Coronary artery (tissue), 2 donors: ENCODE data around the gene PYGM.
A peak's percentile ranks its signal among the peaks of the same experiment; 100 is the strongest.

Experiments
- DNase-seq: peaks from one replicate; pipeline ENCODE4 v3.0.0-alpha.2; 2017; ENCODE audit warnings: low spot score
- H3K27ac ChIP-seq, 2 donors: fragments of 200-600 bp; sonication (generic); one replicate each; pipeline ENCODE4 v1.5.1; 2016 to 2019
- H3K4me3 ChIP-seq: fragments of 200-600 bp; sonication (generic); 2 replicates; pipeline ENCODE4 v1.5.1; 2016; ENCODE audit warnings: mild to moderate bottlenecking, moderate library complexity
- TF ChIP-seq, protein P1 (sequence below): fragments of 200-600 bp; sonication (generic); IDR thresholded peaks from one replicate; pipeline ENCODE4 v1.5.1; 2019; ENCODE audit warnings: antibody characterized with exemption

PYGM gene

DNA sequence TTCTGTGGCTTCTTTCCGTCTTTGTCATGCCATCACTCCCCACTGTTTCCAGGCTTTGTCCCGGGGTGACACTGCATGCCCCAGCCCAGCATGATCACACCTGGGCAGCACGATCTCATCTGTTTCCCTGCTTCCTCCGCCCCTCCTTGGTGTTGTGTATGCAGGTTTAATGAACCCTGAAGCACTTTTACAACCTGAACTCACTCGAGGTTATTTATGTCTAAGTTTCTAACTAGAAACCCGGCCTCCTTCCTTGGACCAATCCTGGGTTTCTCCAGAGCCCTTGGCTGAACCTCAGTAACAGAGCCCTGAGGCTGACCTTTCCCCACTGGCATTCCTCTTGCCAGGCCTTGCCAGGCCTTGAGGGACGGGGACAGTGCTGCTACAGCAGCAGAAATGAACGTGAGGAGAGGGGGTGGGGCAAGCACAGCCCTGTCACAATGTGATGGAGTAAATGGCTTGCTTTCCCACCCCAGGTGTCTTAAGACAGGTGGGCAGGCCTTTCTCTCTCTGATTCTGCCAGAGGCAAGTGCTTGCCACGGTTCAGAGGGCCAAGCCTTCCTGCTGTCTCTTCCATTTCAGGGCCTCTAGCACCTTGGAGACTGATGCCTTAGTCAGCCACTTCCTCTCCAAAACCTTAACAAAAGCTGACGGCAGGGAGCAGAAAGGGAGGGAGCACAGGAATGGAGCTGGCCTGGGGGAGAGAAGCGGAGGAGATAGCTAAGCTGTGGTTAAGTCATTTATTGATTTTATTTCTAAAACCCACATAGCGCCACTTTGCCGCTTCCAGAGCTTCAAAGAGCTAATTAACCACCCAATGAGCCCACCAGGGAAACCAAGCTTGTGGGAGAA is 3.1 kb upstream of the PYGM start:
- TF ChIP-seq, protein P1, sequence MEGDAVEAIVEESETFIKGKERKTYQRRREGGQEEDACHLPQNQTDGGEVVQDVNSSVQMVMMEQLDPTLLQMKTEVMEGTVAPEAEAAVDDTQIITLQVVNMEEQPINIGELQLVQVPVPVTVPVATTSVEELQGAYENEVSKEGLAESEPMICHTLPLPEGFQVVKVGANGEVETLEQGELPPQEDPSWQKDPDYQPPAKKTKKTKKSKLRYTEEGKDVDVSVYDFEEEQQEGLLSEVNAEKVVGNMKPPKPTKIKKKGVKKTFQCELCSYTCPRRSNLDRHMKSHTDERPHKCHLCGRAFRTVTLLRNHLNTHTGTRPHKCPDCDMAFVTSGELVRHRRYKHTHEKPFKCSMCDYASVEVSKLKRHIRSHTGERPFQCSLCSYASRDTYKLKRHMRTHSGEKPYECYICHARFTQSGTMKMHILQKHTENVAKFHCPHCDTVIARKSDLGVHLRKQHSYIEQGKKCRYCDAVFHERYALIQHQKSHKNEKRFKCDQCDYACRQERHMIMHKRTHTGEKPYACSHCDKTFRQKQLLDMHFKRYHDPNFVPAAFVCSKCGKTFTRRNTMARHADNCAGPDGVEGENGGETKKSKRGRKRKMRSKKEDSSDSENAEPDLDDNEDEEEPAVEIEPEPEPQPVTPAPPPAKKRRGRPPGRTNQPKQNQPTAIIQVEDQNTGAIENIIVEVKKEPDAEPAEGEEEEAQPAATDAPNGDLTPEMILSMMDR, result no peak
- peak; percentile 72 for DNase-seq
- H3K27ac ChIP-seq, result peak overlapping the region; percentile 3 to 79
- no peak overlapping the region for H3K4me3 ChIP-seq

DNA sequence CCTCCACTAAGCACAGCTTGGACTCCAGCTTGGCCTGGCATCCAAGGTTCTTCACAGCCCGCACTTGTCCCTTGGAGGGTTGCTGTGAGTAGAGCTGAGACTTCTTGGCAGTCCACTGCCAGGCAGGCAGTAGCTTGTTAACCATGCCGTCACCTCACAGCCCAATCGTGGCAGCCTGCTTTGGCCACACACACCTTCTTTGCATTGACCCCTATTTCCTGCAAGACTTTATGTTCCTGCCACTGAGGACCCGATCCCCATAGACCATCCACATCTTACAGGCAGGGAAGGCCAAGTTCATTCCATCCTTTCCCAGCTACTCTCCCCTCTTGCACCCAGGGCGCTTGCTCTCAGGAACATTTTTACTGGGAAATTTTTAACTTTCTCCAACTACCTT is 2.5 kb upstream of the PYGM start:
- no peak for DNase-seq
- TF ChIP-seq, protein P1, result no peak
- no peak overlapping the region for H3K4me3 ChIP-seq
- H3K27ac ChIP-seq, result peak overlapping the region; percentile 3 to 79

DNA sequence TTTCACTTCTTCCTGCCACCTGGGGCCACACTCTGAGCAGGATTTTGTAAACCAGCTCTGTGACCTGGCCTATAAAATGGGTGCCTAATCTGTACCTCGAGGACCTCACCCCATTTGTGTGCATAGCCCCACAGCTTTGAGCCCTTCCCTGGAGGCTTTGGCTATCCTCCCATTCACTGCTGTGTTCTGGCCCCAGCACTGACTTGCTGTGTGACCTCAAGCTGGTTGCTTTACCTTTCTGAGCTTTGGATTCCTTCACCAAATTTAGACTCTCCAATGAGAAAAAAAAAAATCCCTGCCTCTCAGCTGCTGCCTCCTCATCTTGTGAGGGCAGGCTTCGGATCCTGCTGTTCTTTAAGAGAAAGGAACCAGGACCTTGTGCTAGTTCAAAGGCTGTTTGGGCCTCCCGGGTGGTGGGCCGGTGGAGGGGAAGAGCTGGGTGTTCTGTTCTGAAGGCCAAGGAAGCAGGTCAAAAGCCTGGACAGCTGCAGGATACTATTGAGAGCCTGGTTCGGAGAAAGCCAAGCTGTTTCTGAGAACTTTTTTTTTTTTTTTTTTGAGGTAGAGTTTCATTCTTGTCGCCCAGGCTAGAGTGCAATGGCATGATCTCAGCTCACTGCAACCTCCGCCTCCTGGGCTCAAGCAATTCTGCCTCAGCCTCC is 1.1 kb upstream of the PYGM start:
- Histone ChIP-seq H3K4me3 (no peak overlapping the region), H3K27ac (peak overlapping the region; percentile 50 to 95)
- TF ChIP-seq, protein P1, result no peak
- DNase-seq, result no peak

DNA sequence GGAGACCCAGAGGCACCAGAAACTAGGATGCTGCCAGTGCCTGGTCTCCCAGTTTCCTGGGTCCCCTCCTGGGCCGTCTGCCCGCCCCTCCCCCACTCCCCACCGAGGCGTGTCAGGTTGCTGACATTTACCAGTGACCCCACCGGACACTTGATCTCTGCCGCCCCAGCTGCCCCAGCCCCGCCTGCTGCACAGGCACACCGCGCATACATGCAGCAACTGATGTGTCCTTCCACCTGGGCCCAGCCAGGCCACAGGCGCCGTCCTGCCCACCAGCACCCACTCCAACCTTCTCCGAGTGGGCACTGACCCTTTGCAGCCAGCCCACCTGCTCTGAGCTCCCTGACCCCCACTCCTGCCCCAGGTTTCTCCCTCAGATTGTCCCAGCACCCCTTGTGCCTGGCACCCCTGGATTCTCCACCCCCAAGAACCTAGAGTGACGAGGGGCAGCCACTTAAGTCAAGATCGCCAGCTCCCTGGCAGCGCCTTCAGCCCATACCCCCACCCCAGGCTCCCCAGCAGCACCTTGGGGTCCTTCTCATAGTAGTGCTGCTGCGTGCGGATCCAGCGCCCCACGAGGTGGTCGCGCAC is 548 bp downstream of the PYGM start:
- TF ChIP-seq, protein P1, result no peak
- peak; percentile 74 for DNase-seq
- Histone ChIP-seq H3K27ac (peak overlapping the region; percentile 78 to 95), H3K4me3 (peak overlapping the region; percentile 72)

DNA sequence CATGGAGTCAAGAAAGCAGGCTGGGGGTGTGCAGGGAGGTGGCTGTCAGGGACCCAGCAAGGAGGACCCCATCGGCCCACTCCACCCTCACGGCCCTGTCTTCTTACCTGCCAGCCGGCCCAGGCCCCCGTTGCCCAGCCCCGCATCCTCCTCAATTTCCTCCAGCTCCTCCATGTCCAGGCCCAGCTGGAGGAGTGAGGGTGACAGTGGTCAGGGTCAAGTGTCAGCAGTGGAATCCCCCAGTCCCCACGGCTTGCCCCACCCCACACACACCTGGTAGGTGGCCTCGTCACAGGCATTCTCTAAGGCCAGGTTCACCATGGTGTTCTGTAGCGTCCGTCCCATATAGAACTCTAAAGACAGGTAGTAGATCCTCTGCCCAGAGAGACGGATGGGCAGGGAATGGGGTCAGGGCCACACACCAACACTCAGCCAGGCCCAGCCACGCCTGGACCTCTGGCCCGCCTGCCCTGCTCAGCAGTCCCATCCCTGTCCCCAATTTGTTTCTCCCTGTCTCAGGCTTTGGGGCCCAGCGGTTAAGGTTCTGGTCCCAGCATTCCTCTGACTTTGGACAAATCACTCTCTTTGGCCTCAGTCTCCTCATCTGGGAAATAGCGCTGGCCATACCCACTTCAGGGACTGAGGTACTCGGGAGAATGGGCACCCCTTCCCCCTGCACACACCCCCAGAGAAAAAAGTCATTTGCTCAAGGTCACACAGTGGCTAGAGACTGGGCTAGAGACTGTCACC is 1.3 kb downstream of the PYGM start:
- H3K27ac ChIP-seq, result peak overlapping the region in 1 of 2 donors; percentile 95
- TF ChIP-seq, protein P1, result no peak
- H3K4me3 ChIP-seq, result peak overlapping the region; percentile 72
- no peak for DNase-seq

DNA sequence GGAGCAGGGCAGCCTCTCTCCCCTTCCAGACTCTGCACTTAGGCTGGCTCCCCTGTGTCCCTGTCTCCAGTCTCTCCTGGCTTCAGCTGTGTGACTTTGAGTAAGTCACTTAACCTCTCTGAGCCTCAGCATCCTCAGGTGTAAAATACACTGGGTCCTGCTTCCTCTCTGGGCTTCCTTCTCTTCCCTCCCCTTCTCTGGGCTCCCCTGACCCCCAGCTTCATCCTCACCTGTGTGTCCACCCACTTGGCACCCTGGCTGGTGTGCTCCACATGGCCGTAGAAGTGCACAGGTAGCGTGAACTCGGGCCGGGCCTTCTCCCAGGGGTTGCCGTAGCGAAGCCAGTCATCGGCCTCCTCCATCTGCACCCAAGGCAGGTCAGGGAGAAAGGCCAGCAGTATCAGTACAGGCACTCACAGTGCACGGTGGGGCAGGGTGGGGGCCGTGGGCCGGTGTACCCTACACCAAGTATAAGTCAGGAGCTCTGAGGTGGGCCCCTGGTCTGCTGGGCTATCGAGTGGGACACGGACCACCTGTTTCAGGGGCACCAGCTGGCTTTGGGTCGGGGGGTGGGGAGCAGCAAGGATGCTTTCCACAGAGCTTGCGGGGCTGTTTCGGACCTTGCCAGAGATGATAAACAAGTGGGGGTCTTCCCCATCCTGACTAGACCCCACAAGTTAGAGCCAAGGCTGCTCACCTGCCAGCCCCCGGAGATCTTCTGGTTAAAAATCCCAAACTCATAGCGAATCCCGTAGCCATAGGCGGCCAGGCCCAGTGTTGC is 2.0 kb downstream of the PYGM start:
- no peak overlapping the region for H3K27ac ChIP-seq

More for the DNA sequence above, 2.0 kb downstream of the PYGM start:
- peak; percentile 71 for DNase-seq
- TF ChIP-seq, protein P1, result no peak
- H3K4me3 ChIP-seq, result no peak overlapping the region
